Measurements from ENCODE around the gene GPR141. TPM values are rescaled to one million over a fixed set of nuclear protein-coding genes. Genes with fewer than 3 reads are reported as not detected.

The GPR141 gene
- total RNA-seq, 1 donor from 2014 or later = 0.33 TPM

GRCh38 chr7:37672926-37673325, 10.6 kb upstream of the GPR141 start:
- TF ChIP-seq CTCF (IDR thresholded peaks at IDR 0.05; ENCODE audit: borderline replicate concordance) = no peak

GRCh38 chr7:37673523-37673922, 10.0 kb upstream of the GPR141 start:
- Histone ChIP-seq H3K4me3 (no peak overlapping the region), H3K9me3 (replicated peaks) (no peaks in the 10 kb centered on the region), H3K4me1 (no peaks in the 10 kb centered on the region), H3K27me3 (ENCODE audit: low read depth) (no peaks in the 10 kb centered on the region), H3K36me3 (no peaks in the 10 kb centered on the region), H3K27ac (replicated peaks) (no peak overlapping the region)
- intact Hi-C loops (cut with micrococcal nuclease) = no loop called here
- TF ChIP-seq CTCF (IDR thresholded peaks at IDR 0.05; ENCODE audit: borderline replicate concordance) = no peak
- DNase-seq = no peak

More at GRCh38 chr7:37672926-37673325, 10.6 kb upstream of the GPR141 start:
- no peak for DNase-seq
- no peaks in the 10 kb centered on the region for H3K36me3 ChIP-seq
- no peak overlapping the region for H3K4me3 ChIP-seq
- no peaks in the 10 kb centered on the region for H3K27me3 ChIP-seq (ENCODE audit: low read depth)
- intact Hi-C loops (cut with micrococcal nuclease) = no loop called here
- no peak overlapping the region for H3K27ac ChIP-seq (replicated peaks)
- no peaks in the 10 kb centered on the region for H3K9me3 ChIP-seq (replicated peaks)
- no peaks in the 10 kb centered on the region for H3K4me1 ChIP-seq

- H3K27ac ChIP-seq (replicated peaks) = no peak overlapping the region
- H3K4me3 ChIP-seq = no peak overlapping the region
- no peaks in the 10 kb centered on the region for H3K4me1 ChIP-seq
- TF ChIP-seq CTCF (IDR thresholded peaks at IDR 0.05; ENCODE audit: borderline replicate concordance) = no peak
- intact Hi-C loops (cut with micrococcal nuclease) = no loop called here
- no peaks in the 10 kb centered on the region for H3K27me3 ChIP-seq (ENCODE audit: low read depth)
- no peaks in the 10 kb centered on the region for H3K36me3 ChIP-seq
- H3K9me3 ChIP-seq (replicated peaks) = no peaks in the 10 kb centered on the region
- DNase-seq = no peak
Observed at GRCh38 chr7:37674531-37674930, 9.0 kb upstream of the GPR141 start.

DNA sequence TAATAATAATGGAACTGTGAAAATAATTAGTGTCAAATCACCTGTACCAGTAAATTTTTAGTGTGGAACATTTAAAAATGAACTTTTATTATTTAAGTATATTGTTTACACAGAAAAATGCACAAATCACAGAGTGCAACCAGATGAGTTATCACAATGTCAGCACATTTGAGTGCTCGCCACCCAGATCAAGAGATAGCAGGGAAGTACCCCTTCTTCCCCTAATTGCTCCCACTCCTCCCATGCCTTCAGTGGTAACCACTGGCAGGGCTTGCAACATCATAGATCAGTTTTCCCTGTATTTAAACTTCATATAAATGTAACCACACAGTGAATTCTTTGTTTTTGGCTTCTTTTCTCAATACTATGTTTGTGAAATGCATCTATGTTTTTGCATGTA, 7.8 kb upstream of the GPR141 start:
- no peak overlapping the region for H3K27ac ChIP-seq (replicated peaks)

DNA sequence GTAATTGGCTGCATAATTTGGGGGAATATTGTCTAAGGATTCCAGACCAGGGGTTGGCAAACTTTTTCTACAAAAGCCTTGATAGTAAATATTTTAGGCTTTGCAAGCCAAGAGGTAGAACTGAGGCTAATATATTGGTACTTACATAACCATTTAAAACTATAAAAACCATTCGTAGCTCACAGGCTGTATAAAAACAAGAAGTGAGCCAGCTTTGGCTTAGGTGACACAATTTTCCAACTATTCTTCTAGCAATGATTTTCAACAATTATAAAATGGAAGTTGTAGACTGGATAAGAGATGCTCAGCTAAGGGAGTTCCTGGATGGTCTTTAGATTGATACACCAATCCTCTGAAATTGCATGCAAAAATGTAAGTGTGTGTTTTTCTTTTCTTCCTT, 1.4 kb downstream of the GPR141 start:
- no peak for TF ChIP-seq CTCF (IDR thresholded peaks at IDR 0.05; ENCODE audit: borderline replicate concordance)
- no peak overlapping the region for H3K4me3 ChIP-seq
- no peaks in the 10 kb centered on the region for H3K4me1 ChIP-seq
- no peak overlapping the region for H3K27ac ChIP-seq (replicated peaks)
- no peaks in the 10 kb centered on the region for H3K27me3 ChIP-seq (ENCODE audit: low read depth)
- intact Hi-C loops (cut with micrococcal nuclease) = no loop called here
- H3K9me3 ChIP-seq (replicated peaks) = no peaks in the 10 kb centered on the region
- no peak for DNase-seq
- H3K36me3 ChIP-seq = no peaks in the 10 kb centered on the region

More for the DNA sequence above, 7.8 kb upstream of the GPR141 start:
- intact Hi-C loops (cut with micrococcal nuclease) = no loop called here
- no peak for TF ChIP-seq CTCF (IDR thresholded peaks at IDR 0.05; ENCODE audit: borderline replicate concordance)
- H3K36me3 ChIP-seq = no peaks in the 10 kb centered on the region
- H3K4me1 ChIP-seq = no peaks in the 10 kb centered on the region
- no peak for DNase-seq
- H3K27me3 ChIP-seq (ENCODE audit: low read depth) = no peaks in the 10 kb centered on the region
- no peaks in the 10 kb centered on the region for H3K9me3 ChIP-seq (replicated peaks)
- no peak overlapping the region for H3K4me3 ChIP-seq
